Anterior cingulate cortex (tissue), 58 donors: ENCODE measurements around the gene SEH1L.

Experiments
- DNase-seq, 58 donors: peaks; one replicate each; lab custom pipeline; 2025; lab: John Stamatoyannopoulos, UW

Gene SEH1L

GRCh38 chr18:13025233-13025632, 77.4 kb downstream of the SEH1L start:
- no peak for DNase-seq

- no peak for DNase-seq
Measured at GRCh38 chr18:13026583-13027270, 78.9 kb downstream of the SEH1L start.

GRCh38 chr18:13028869-13029268, 81.1 kb downstream of the SEH1L start:
- no peak for DNase-seq

GRCh38 chr18:13032173-13032572, 84.4 kb downstream of the SEH1L start:
- no peak for DNase-seq

GRCh38 chr18:13035249-13035914, 87.6 kb downstream of the SEH1L start:
- no peak for DNase-seq

GRCh38 chr18:13036622-13037320, 89.0 kb downstream of the SEH1L start:
- no peak for DNase-seq
